NCI-H1105 (cell line): ENCODE data around the gene CD34.

Experiments used
- DNase-seq: peaks from one replicate; lab custom pipeline; 2025; lab: John Stamatoyannopoulos, UW

CD34 gene

GRCh38 chr1:207832796-207833195 lies 78.1 kb downstream of the CD34 start:
- no peak for DNase-seq

- no peak for DNase-seq
Measured at GRCh38 chr1:207831517-207832327, 79.2 kb downstream of the CD34 start.
